Panc1 (cell line): ENCODE data around the gene CYP39A1. TPM values are rescaled to one million over a fixed set of nuclear protein-coding genes. Genes with fewer than 3 reads are reported as not detected.

Source experiments
- ATAC-seq: fragments of 200-7000 bp; cut with Tn5 transposase; 2 replicates; pipeline ENCODE4 v1.9.1; 2020; ENCODE audit warnings: mild to moderate bottlenecking, moderate library complexity
- BruUV-seq: library from RNA; stranded (reverse); fragments of 400-500 nt; replicated peaks from 2 replicates; lab custom pipeline; 2021; lab: Mats Ljungman, UMichigan
- CTCF ChIA-PET: fragments of 300-600 bp; sonication (Branson Sonifier 250); formaldehyde crosslinking; loops from one replicate; lab custom pipeline; 2022; ENCODE audit warnings: antibody characterized with exemption; lab: Charles Lee
- POLR2A ChIA-PET: fragments of 300-600 bp; sonication (Branson Sonifier 250); formaldehyde crosslinking; loops from one replicate; lab custom pipeline; 2022; ENCODE audit warnings: antibody characterized with exemption; lab: Charles Lee
- DNase-seq: peaks from one replicate; pipeline ENCODE4 v3.0.0-alpha.2; 2010; ENCODE audit warnings: low read depth, low spot score
- H3K27ac ChIP-seq: 2 replicates; pipeline ENCODE4 v1.5.1; 2011; ENCODE audit warnings: mild to moderate bottlenecking, low read length, inconsistent platforms
- H3K27me3 ChIP-seq: fragments of 200-500 bp; sonication (Bioruptor generic); 2 replicates; pipeline ENCODE4 v1.6.0; 2014; ENCODE audit warnings: low read length, inconsistent platforms; ENCODE audit not compliant: control insufficient read depth, insufficient read depth
- H3K36me3 ChIP-seq: fragments of 200-500 bp; sonication (Bioruptor generic); 2 replicates; pipeline ENCODE4 v1.5.1; 2014; ENCODE audit warnings: inconsistent platforms, mild to moderate bottlenecking, low read length, moderate library complexity; ENCODE audit not compliant: control insufficient read depth, insufficient read depth
- H3K4me1 ChIP-seq: 2 replicates; pipeline ENCODE4 v1.5.1; 2011; ENCODE audit warnings: inconsistent platforms, mild to moderate bottlenecking, low read length, moderate library complexity; ENCODE audit not compliant: control insufficient read depth, insufficient read depth
- H3K4me3 ChIP-seq, 2 experiments: 2 replicates each; pipeline ENCODE4 v1.5.1; 2011 to 2012; ENCODE audit warnings: low read depth in 2 of 2, low read length in 2 of 2, mild to moderate bottlenecking in 2 of 2, inconsistent platforms in 1 of 2, moderate library complexity in 1 of 2
- H3K9me3 ChIP-seq: fragments of 200-500 bp; sonication (Bioruptor generic); 2 replicates; pipeline ENCODE4 v1.5.1; 2014; ENCODE audit warnings: low read depth, mild to moderate bottlenecking, inconsistent platforms, low read length, moderate library complexity; ENCODE audit not compliant: control insufficient read depth, insufficient read depth
- POLR2AphosphoS5 ChIP-seq: IDR thresholded peaks from 2 replicates; pipeline ENCODE4 v1.6.1; 2012; ENCODE audit warnings: mild to moderate bottlenecking, low read depth, low read length, moderate library complexity
- SIN3A ChIP-seq: IDR thresholded peaks from 2 replicates; pipeline ENCODE4 v1.6.1; 2012; ENCODE audit warnings: low read depth, mild to moderate bottlenecking, low read length, moderate library complexity, borderline replicate concordance; ENCODE audit not compliant: insufficient read depth
- TCF7L2 ChIP-seq: IDR thresholded peaks from 2 replicates; pipeline ENCODE4 v1.6.1; 2011; ENCODE audit warnings: mild to moderate bottlenecking, low read depth, low read length, inconsistent platforms
- in situ Hi-C: cut with HindIII; loops from 2 replicates; pipeline ENCODE4 v1.10.0; 2016; ENCODE audit warnings: low sequenced_read_pairs, low pct_unique_long_range_greater_than_20kb
- intact Hi-C: fragments of 100-400 bp; cut with micrococcal nuclease; formaldehyde crosslinking; loops from one replicate; pipeline ENCODE4 v1.10.0; 2022; ENCODE audit not compliant: unreplicated experiment
- total RNA-seq: library from RNA; stranded (reverse); gene quantifications from one replicate; pipeline ENCODE4 v1.2.1, GENCODE V29; 2021; ENCODE audit not compliant: unreplicated experiment
- TF ChIP-seq, protein P1 (sequence below): fragments of 450-650 bp; IDR thresholded peaks from 2 replicates; pipeline ENCODE4 v1.5.1; 2017; ENCODE audit warnings: mild to moderate bottlenecking
- TF ChIP-seq, protein P2 (sequence below), 2 experiments: IDR thresholded peaks; 2 replicates each; pipeline ENCODE4 v1.6.1; 2011 to 2012; ENCODE audit warnings: low read depth in 2 of 2, control low read depth in 1 of 2, low read length in 1 of 2, mild to moderate bottlenecking in 1 of 2, moderate library complexity in 1 of 2; ENCODE audit not compliant: insufficient read depth in 1 of 2

Gene CYP39A1
- total RNA-seq, 1 experiment from 2014 or later, result 0.72 TPM

DNA sequence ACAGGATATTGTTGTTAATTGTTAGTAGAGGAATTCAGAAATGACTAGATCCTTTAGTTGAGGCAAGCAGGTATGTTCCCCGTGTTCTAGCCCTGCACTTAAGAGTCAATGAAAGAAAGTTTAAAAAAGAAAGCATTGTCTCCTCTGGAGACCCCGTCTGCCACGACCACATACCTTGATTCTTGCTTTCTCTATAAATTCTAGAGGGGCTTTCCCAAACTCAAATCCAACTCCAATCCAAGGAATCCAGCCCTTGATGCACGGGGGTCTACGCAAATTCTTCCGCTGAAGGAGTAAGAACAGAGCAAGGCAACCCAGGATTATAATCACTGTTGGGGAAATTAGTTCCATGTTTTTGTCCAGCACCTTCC, 401 bp downstream of the CYP39A1 start:
- DNase-seq (no peak), ATAC-seq (no peak)
- in situ Hi-C loops (no loop called here), intact Hi-C loops (no loop called here)
- H3K4me3 ChIP-seq, result peak overlapping the region; percentile 70 to 94
- no peaks in the 10 kb centered on the region for H3K9me3 ChIP-seq
- ChIA-PET POLR2A (no interaction called here), CTCF (no interaction called here)
- H3K36me3 ChIP-seq, result no peaks in the 10 kb centered on the region
- H3K27ac ChIP-seq, result no peak overlapping the region
- peaks cover 9% of the 10 kb centered on the region for H3K4me1 ChIP-seq
- peaks cover 24% of the 10 kb centered on the region for H3K27me3 ChIP-seq
- BruUV-seq, result no TSS peak
- TF ChIP-seq TCF7L2 (no peak), POLR2AphosphoS5 (no peak), SIN3A (no peak)
- TF ChIP-seq, protein P1, sequence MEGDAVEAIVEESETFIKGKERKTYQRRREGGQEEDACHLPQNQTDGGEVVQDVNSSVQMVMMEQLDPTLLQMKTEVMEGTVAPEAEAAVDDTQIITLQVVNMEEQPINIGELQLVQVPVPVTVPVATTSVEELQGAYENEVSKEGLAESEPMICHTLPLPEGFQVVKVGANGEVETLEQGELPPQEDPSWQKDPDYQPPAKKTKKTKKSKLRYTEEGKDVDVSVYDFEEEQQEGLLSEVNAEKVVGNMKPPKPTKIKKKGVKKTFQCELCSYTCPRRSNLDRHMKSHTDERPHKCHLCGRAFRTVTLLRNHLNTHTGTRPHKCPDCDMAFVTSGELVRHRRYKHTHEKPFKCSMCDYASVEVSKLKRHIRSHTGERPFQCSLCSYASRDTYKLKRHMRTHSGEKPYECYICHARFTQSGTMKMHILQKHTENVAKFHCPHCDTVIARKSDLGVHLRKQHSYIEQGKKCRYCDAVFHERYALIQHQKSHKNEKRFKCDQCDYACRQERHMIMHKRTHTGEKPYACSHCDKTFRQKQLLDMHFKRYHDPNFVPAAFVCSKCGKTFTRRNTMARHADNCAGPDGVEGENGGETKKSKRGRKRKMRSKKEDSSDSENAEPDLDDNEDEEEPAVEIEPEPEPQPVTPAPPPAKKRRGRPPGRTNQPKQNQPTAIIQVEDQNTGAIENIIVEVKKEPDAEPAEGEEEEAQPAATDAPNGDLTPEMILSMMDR, result no peak
- TF ChIP-seq, protein P2, sequence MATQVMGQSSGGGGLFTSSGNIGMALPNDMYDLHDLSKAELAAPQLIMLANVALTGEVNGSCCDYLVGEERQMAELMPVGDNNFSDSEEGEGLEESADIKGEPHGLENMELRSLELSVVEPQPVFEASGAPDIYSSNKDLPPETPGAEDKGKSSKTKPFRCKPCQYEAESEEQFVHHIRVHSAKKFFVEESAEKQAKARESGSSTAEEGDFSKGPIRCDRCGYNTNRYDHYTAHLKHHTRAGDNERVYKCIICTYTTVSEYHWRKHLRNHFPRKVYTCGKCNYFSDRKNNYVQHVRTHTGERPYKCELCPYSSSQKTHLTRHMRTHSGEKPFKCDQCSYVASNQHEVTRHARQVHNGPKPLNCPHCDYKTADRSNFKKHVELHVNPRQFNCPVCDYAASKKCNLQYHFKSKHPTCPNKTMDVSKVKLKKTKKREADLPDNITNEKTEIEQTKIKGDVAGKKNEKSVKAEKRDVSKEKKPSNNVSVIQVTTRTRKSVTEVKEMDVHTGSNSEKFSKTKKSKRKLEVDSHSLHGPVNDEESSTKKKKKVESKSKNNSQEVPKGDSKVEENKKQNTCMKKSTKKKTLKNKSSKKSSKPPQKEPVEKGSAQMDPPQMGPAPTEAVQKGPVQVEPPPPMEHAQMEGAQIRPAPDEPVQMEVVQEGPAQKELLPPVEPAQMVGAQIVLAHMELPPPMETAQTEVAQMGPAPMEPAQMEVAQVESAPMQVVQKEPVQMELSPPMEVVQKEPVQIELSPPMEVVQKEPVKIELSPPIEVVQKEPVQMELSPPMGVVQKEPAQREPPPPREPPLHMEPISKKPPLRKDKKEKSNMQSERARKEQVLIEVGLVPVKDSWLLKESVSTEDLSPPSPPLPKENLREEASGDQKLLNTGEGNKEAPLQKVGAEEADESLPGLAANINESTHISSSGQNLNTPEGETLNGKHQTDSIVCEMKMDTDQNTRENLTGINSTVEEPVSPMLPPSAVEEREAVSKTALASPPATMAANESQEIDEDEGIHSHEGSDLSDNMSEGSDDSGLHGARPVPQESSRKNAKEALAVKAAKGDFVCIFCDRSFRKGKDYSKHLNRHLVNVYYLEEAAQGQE (IDR thresholded peaks at IDR 0.05; ENCODE audit: insufficient read depth in 1 of 2, low read depth in 2 of 2, low read length in 1 of 2), result no peak

DNA sequence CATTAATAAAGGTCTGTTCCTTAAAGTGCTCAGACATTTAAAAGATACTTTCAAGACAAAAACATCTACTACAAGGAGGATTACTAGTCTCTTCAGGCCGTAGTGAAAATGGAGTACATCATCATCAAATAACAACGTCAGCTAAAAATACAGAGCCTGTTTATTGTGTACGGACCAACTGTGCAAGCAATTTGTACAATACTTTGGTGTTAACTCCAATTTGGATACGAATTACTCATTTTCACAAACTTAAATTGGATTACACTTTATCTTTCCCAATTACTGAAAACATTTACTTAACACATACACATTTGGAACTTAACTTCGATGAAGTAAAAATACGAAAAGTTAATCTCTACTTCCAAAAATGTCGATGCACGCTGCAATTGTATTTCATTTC, 802 bp downstream of the CYP39A1 start:
- ATAC-seq, result no peak
- intact Hi-C loops (no loop called here), in situ Hi-C loops (no loop called here)
- TF ChIP-seq SIN3A (no peak), POLR2AphosphoS5 (no peak), TCF7L2 (no peak)
- TF ChIP-seq, protein P1, result no peak
- TF ChIP-seq, protein P2 (IDR thresholded peaks at IDR 0.05; ENCODE audit: insufficient read depth in 1 of 2, low read depth in 2 of 2, low read length in 1 of 2), result no peak
- Histone ChIP-seq H3K36me3 (no peaks in the 10 kb centered on the region), H3K4me1 (peaks cover 9% of the 10 kb centered on the region), H3K4me3 (peak overlapping the region; percentile 70 to 94), H3K27ac (no peak overlapping the region), H3K9me3 (no peaks in the 10 kb centered on the region), H3K27me3 (peaks cover 24% of the 10 kb centered on the region)
- CTCF ChIA-PET, result no interaction called here
- DNase-seq, result no peak
- BruUV-seq, result no TSS peak
- POLR2A ChIA-PET, result no interaction called here
